Testis (tissue), 3 donors: ENCODE measurements around the gene SEC14L1. TPM values are rescaled to one million over a fixed set of nuclear protein-coding genes. Genes with fewer than 3 reads are reported as not detected.

Experiments
- DNase-seq: peaks from one replicate; pipeline ENCODE4 v3.0.0-alpha.2; 2019
- H3K27ac ChIP-seq, 2 donors: fragments of 200-600 bp; sonication (generic); one replicate each; pipeline ENCODE4 v1.5.1; 2019
- H3K27me3 ChIP-seq: fragments of 200-600 bp; sonication (generic); one replicate; pipeline ENCODE4 v1.5.1; 2019
- H3K36me3 ChIP-seq: fragments of 200-600 bp; sonication (generic); one replicate; pipeline ENCODE4 v1.5.1; 2017; ENCODE audit warnings: low read depth; ENCODE audit errors: missing control alignments
- H3K4me1 ChIP-seq: fragments of 200-600 bp; sonication (generic); one replicate; pipeline ENCODE4 v1.5.1; 2019
- H3K4me3 ChIP-seq, 2 donors: fragments of 200-600 bp; sonication (generic); one replicate each; pipeline ENCODE4 v1.5.1; 2017 to 2019
- H3K9me3 ChIP-seq: fragments of 200-600 bp; sonication (generic); one replicate; pipeline ENCODE4 v1.5.1; 2017
- CTCF ChIP-seq, 3 experiments: fragments of 450-650 bp in 2 of 3; fragments of 200-600 bp in 1 of 3; sonication (generic) in 1 of 3; IDR thresholded peaks; one replicate each; pipeline ENCODE4 v1.5.1; 2016 to 2019; ENCODE audit warnings: antibody characterized with exemption in 3 of 3, mild to moderate bottlenecking in 2 of 3, moderate library complexity in 1 of 3
- POLR2A ChIP-seq: fragments of 450-650 bp; IDR thresholded peaks from one replicate; pipeline ENCODE4 v1.6.1; 2017; ENCODE audit warnings: antibody characterized with exemption, mild to moderate bottlenecking, moderate library complexity
- WGBS, 2 donors: methylation state at CpG; one replicate each; pipeline ENCODE4 v1.1.5; 2018; 5-methylcytosine and 5-hydroxymethylcytosine counted together
- intact Hi-C: fragments of 100-400 bp; cut with DNase I; formaldehyde crosslinking; loops from one replicate; pipeline ENCODE4 v1.15.1; 2023; ENCODE audit warnings: low total_unique reads
- polyA plus RNA-seq: library from polyadenylated mRNA; stranded (reverse); fragments of 350-450 nt; fragmentation: Illumina TruSeq; extraction: RNeasy Lipid Tissue Mini Kit (QIAGEN cat#74804); gene quantifications from one replicate; pipeline ENCODE4 v1.2.3, GENCODE V29; 2014; ENCODE audit warnings: low read depth, low replicate concordance; ENCODE audit not compliant: insufficient read depth
- total RNA-seq, 2 donors: library from RNA; depleted of rRNA; stranded (reverse); fragments of >200 nt; gene quantifications; one replicate each; pipeline ENCODE4 v1.2.3, GENCODE V29; 2016

Gene SEC14L1
- total and polyA plus RNA-seq, 3 donors from 2014 or later, result 143 to 262 (median 240) TPM

- 30 to 44% methylated on average over 7 of the region's 7 CpGs for WGBS, 2 donors
- intact Hi-C loops, result no loop called here
- peak; percentile 83 for DNase-seq
- peak overlapping the region; percentile 74 to 85 for H3K27ac ChIP-seq
- no peak overlapping the region for H3K4me3 ChIP-seq
- peaks cover 79% of the 10 kb centered on the region for H3K4me1 ChIP-seq
- no peaks in the 10 kb centered on the region for H3K36me3 ChIP-seq
- H3K9me3 ChIP-seq, result no peaks in the 10 kb centered on the region
- TF ChIP-seq POLR2A (no peak), CTCF (IDR thresholded peaks at IDR 0.05) (no peak)
- no peaks in the 10 kb centered on the region for H3K27me3 ChIP-seq
These were observed 23.8 kb downstream of the SEC14L1 start for GRCh38 chr17:77164483-77165091.

GRCh38 chr17:77165577-77165976 lies 24.8 kb downstream of the SEC14L1 start:
- Histone ChIP-seq H3K36me3 (no peaks in the 10 kb centered on the region), H3K27ac (peak overlapping the region; percentile 74 to 85), H3K9me3 (no peaks in the 10 kb centered on the region), H3K27me3 (no peaks in the 10 kb centered on the region), H3K4me1 (peaks cover 74% of the 10 kb centered on the region), H3K4me3 (no peak overlapping the region)
- TF ChIP-seq POLR2A (no peak), CTCF (IDR thresholded peaks at IDR 0.05) (no peak)
- 25 to 35% methylated on average over 1 of the region's 1 CpG for WGBS, 2 donors
- intact Hi-C loops, result no loop called here
- DNase-seq, result no peak

GRCh38 chr17:77167472-77168306 lies 26.9 kb downstream of the SEC14L1 start:
- 72 to 87% methylated on average over 12 of the region's 12 CpGs for WGBS, 2 donors
- Histone ChIP-seq H3K9me3 (no peaks in the 10 kb centered on the region), H3K36me3 (no peaks in the 10 kb centered on the region), H3K4me3 (no peak overlapping the region), H3K27me3 (no peaks in the 10 kb centered on the region), H3K4me1 (peaks cover 76% of the 10 kb centered on the region), H3K27ac (peak overlapping the region in 1 of 2 donors; percentile 30)
- TF ChIP-seq CTCF (IDR thresholded peaks at IDR 0.05) (no peak), POLR2A (no peak)
- intact Hi-C loops, result no loop called here
- peak; percentile 81 for DNase-seq

GRCh38 chr17:77173104-77173503 lies 32.3 kb downstream of the SEC14L1 start:
- TF ChIP-seq POLR2A, result no peak
- TF ChIP-seq CTCF (IDR thresholded peaks at IDR 0.05), result no peak
- intact Hi-C loops, result no loop called here
- Histone ChIP-seq H3K4me1 (peaks cover 87% of the 10 kb centered on the region), H3K4me3 (no peak overlapping the region), H3K9me3 (no peaks in the 10 kb centered on the region), H3K27ac (peak overlapping the region; percentile 69 to 75), H3K36me3 (no peaks in the 10 kb centered on the region), H3K27me3 (no peaks in the 10 kb centered on the region)
- no peak for DNase-seq
- WGBS, 2 donors, result 41 to 54% methylated on average over 6 of the region's 6 CpGs
